Activated CD4-positive, alpha-beta T cell treated with anti-CD3 and anti-CD28 coated beads for 36 hours (primary cell): ENCODE data around the gene LMBRD1. TPM values are rescaled to one million over a fixed set of nuclear protein-coding genes. Genes with fewer than 3 reads are reported as not detected.
"Not testable (repeated sequence)": the region's sequence is repeated elsewhere in the genome, so short reads cannot be mapped to it uniquely, and the experiment has no call there.

Experiments
- ATAC-seq: fragments of 200-7000 bp; cut with Tn5 transposase; one replicate; pipeline ENCODE4 v1.10.0; 2021; ENCODE audit warnings: mild to moderate bottlenecking, moderate library complexity
- CTCF ChIA-PET: fragments of 350-600 bp; sonication (Branson Sonifier 250); formaldehyde crosslinking; loops from one replicate; lab custom pipeline; 2021; ENCODE audit warnings: antibody characterized with exemption; lab: Charles Lee
- POLR2A ChIA-PET: fragments of 350-600 bp; sonication (Branson Sonifier 250); formaldehyde crosslinking; loops from one replicate; lab custom pipeline; 2021; ENCODE audit warnings: antibody characterized with exemption, inconsistent platforms; lab: Charles Lee
- DNase-seq: peaks from one replicate; pipeline ENCODE4 v3.0.0-alpha.2; 2020
- H3K27ac Mint-ChIP-seq: one replicate; pipeline ENCODE4 v1.8.0; 2021; ENCODE audit warnings: mixed read lengths
- H3K27me3 Mint-ChIP-seq: one replicate; pipeline ENCODE4 v1.8.0; 2021; ENCODE audit warnings: mixed read lengths
- H3K36me3 Mint-ChIP-seq: one replicate; pipeline ENCODE4 v1.8.0; 2021; ENCODE audit warnings: low read depth, mixed read lengths
- H3K4me1 Mint-ChIP-seq: one replicate; pipeline ENCODE4 v1.8.0; 2021; ENCODE audit warnings: mixed read lengths
- H3K4me3 Mint-ChIP-seq: one replicate; pipeline ENCODE4 v1.8.0; 2021; ENCODE audit warnings: mild to moderate bottlenecking, moderate library complexity, mixed read lengths
- H3K9me3 Mint-ChIP-seq: one replicate; pipeline ENCODE4 v1.8.0; 2021; ENCODE audit warnings: low read depth, mixed read lengths
- intact Hi-C, 2 experiments: fragments of 100-400 bp; cut with DNase I in 1 of 2; cut with micrococcal nuclease in 1 of 2; formaldehyde crosslinking; loops; one replicate each; pipeline versions ENCODE4 v1.14.2 to v1.15.1; 2022 to 2024; cut with DNase I, micrococcal nuclease
- total RNA-seq, 2 experiments: library from RNA; stranded (reverse); gene quantifications; one replicate each; pipeline ENCODE4 v1.2.3, GENCODE V29; 2021

The LMBRD1 gene
- total RNA-seq, 2 experiments from 2014 or later, result 16.7 to 18.4 TPM

DNA sequence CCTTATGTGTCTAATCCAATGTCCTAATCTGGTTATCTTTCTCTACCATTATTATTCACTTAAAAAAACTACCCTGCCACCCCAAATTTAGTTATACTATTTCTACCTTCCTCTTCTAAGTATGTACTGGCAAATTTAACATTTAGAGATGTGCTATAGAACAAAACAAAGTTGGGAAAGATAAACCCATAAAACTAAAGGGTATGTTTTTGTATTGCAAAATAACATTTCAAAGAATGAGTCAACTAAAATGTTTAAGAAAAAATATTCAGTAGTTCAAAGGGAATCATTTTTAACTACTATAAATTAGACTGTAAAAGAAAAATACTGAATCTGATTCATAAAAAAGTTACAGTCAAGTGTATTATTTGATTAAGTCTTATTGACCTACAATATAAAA, 103.0 kb downstream of the LMBRD1 start:
- ChIA-PET CTCF (interaction anchor here (1.0 kb wide), 1 partner anchor 174 kb away, joined by 3 read pairs; no protein-coding TSS in a partner anchor), POLR2A (no interaction called here)
- Mint-ChIP-seq H3K27me3 (no peaks in the 10 kb centered on the region), H3K4me1 (peaks cover 10% of the 10 kb centered on the region), H3K36me3 (peaks cover 36% of the 10 kb centered on the region), H3K9me3 (no peaks in the 10 kb centered on the region), H3K4me3 (no peak overlapping the region), H3K27ac (no peak overlapping the region)
- no peak for DNase-seq
- intact Hi-C loops, result no loop called here
- no peak for ATAC-seq

DNA sequence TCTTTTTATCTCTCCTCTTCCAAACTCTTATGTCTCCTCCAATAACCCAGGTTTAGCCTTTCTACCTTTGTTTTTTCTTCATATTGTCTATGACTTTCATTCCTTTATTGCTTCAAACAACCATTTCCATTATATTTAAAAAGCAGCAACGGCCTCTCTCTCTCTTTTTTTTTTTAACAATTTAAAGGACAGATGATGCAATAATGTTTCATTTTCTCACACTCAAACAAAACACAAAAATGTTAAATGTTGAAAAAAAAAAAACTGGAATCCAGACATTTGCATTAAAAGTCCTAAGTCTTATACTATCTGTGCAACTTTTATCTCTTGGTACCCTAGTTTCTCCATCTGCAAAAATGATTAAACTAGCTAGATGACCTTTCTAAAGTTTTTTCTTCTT, 105.8 kb downstream of the LMBRD1 start:
- ChIA-PET CTCF (no interaction called here), POLR2A (no interaction called here)
- no peak overlapping the region for H3K27ac Mint-ChIP-seq
- intact Hi-C loops, result no loop called here
- H3K27me3 Mint-ChIP-seq, result no peaks in the 10 kb centered on the region
- H3K4me1 Mint-ChIP-seq, result peaks cover 4% of the 10 kb centered on the region
- no peak overlapping the region for H3K4me3 Mint-ChIP-seq
- no peak for DNase-seq
- peaks cover 23% of the 10 kb centered on the region for H3K36me3 Mint-ChIP-seq
- ATAC-seq, result no peak
- H3K9me3 Mint-ChIP-seq, result no peaks in the 10 kb centered on the region

DNA sequence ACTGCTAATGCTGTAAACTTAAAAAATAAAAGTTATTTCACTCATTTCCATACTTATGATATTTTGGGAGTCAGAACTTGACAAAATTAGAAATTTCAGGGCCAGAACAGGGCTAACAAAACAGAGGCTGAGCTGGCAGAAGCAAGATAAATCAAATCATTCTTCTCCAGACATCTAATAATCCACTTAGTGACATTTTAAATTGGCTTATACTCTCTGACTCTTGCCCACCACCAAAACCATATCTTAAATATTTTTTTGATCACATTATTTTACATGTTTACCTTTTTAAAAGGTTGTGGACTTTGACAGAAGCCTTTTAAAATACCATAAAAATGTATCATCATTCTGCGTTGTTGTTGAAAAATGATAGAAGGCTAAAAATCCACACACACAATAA, 116.5 kb downstream of the LMBRD1 start:
- peaks cover 16% of the 10 kb centered on the region for H3K36me3 Mint-ChIP-seq

DNA sequence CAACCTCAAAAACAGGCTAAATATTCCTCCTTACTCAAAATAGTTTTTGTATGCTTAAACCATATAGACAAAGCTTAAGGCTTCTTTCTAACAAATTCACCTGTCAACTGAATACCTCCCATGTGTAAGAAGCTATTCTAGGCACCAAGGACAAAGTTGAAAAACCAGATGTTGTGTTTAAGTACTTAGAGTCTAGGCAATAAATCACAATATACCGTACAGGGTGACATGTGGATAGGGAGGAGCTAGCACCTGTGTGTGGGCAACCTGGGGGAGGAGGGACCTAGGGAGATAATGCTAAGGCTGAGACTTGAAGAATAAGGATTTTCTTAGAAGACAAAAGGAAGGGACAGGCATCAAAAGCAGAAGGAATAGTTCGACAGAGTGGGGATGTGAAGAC, 123.5 kb downstream of the LMBRD1 start:
- ATAC-seq (no peak), DNase-seq (no peak)
- Mint-ChIP-seq H3K4me3 (no peak overlapping the region), H3K9me3 (no peaks in the 10 kb centered on the region), H3K4me1 (no peaks in the 10 kb centered on the region), H3K27ac (no peak overlapping the region), H3K27me3 (no peaks in the 10 kb centered on the region), H3K36me3 (peaks cover 24% of the 10 kb centered on the region)
- ChIA-PET POLR2A (no interaction called here), CTCF (interaction anchor here (1.7 kb wide), 1 partner anchor 10 kb away, joined by 7 read pairs; no protein-coding TSS in a partner anchor)
- intact Hi-C loops, result no loop called here

More for the DNA sequence above, 116.5 kb downstream of the LMBRD1 start:
- no peak overlapping the region for H3K27ac Mint-ChIP-seq
- intact Hi-C loops, result no loop called here
- no peak overlapping the region for H3K4me3 Mint-ChIP-seq
- POLR2A ChIA-PET, result no interaction called here
- CTCF ChIA-PET, result no interaction called here
- DNase-seq (no peak), ATAC-seq (no peak)
- peaks cover 8% of the 10 kb centered on the region for H3K4me1 Mint-ChIP-seq
- H3K27me3 Mint-ChIP-seq, result no peaks in the 10 kb centered on the region
- H3K9me3 Mint-ChIP-seq, result no peaks in the 10 kb centered on the region

DNA sequence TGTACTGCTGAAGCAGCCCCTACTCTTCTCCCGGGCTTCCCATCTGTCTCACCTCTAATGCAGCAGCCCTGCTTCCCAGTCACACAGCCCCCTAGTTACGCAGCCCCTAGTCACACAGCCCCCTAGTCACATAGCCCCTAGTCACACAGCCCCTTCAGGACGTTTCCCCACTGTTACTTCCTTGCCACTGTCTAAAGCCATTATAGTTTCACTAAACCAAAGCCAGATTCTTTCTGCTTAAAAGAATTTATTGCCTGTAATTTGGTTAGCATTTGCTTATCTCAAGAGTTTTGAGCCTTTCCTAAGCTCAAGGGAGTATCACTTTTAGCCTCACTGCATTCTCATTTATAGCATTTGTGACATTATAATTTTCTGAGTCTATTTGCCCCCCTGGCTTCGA, 127.9 kb downstream of the LMBRD1 start:
- H3K27ac Mint-ChIP-seq, result no peak overlapping the region

DNA sequence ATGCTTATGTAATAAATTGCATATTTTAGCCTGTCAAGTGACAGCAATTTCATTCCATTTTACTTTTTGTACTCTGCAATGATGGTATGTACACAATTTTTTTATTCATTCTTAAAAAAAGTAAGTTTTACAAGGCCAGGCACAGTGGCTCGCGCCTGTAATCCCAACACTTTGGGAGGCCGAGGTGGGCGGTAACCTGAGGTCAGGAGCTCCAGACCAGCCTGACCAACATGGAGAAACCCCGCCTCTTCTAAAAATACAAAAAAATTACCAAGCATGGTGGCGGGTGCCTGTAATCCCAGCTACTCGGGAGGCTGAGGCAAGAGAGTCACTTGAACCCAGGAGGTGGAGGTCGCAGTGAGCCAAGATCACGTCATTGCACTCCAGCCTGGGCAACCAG, 130.0 kb downstream of the LMBRD1 start:
- H3K4me3 Mint-ChIP-seq, POLR2A ChIA-PET, intact Hi-C loops, H3K9me3 Mint-ChIP-seq, H3K27me3 Mint-ChIP-seq, CTCF ChIA-PET, H3K4me1 Mint-ChIP-seq, H3K27ac Mint-ChIP-seq, DNase-seq, H3K36me3 Mint-ChIP-seq, ATAC-seq: not testable (repeated sequence)

More for the DNA sequence above, 127.9 kb downstream of the LMBRD1 start:
- POLR2A ChIA-PET, result no interaction called here
- DNase-seq (no peak), ATAC-seq (no peak)
- Mint-ChIP-seq H3K4me1 (peaks cover 2% of the 10 kb centered on the region), H3K4me3 (no peak overlapping the region), H3K9me3 (no peaks in the 10 kb centered on the region), H3K36me3 (peaks cover 7% of the 10 kb centered on the region), H3K27me3 (peaks cover 2% of the 10 kb centered on the region)
- CTCF ChIA-PET, result interaction anchor here (1.5 kb wide), 1 partner anchor 13 kb away, joined by 3 read pairs; no protein-coding TSS in a partner anchor
- intact Hi-C loops, result no loop called here

DNA sequence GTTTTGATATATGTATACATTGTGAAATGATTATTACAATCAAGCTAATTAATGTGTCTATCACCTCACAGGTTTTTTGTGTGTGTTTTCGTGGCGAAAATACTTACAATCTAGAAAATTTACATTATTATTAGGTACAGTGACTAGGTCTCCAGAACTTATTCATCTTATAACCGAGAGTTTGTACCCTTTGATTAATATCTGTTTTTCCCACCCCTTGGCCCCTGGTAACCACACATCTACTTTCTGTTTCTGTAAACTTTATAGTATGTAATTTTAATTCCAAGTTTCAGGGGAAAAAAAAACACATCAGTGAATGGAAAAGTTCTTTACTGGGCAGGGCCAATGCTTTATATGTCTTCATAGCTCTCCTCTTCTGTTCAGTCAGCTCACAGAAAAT, 131.4 kb downstream of the LMBRD1 start:
- H3K4me1 Mint-ChIP-seq, result peaks cover 2% of the 10 kb centered on the region
- H3K36me3 Mint-ChIP-seq, result no peaks in the 10 kb centered on the region
- no peak overlapping the region for H3K27ac Mint-ChIP-seq
- ATAC-seq, result no peak
- ChIA-PET CTCF (interaction anchor here (0.5 to 0.6 kb wide), 2 partner anchors 105 to 133 kb away, joined by 3 to 4 read pairs; no protein-coding TSS in a partner anchor), POLR2A (no interaction called here)
- DNase-seq, result no peak
- no peak overlapping the region for H3K4me3 Mint-ChIP-seq
- intact Hi-C loops, result no loop called here
- H3K9me3 Mint-ChIP-seq, result no peaks in the 10 kb centered on the region
- H3K27me3 Mint-ChIP-seq, result peaks cover 9% of the 10 kb centered on the region

DNA sequence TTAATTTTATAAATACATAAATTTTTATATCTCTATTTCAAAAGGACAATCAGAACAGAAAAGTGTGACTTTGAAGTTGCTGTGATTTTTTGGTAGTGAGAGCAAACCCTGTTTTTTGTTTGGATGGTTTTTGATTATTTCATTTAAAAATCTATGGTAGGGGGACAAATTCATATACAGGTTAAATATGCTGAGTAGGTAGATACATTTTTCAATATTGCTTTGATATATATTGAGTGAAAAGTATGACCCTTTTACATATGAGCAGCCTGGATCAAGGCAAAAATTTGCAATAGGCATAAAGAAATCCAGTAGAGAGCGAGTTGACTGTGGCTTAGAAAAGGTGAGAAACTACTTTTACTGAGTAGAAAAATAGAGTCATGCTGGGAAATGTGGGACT, 132.3 kb downstream of the LMBRD1 start:
- Mint-ChIP-seq H3K36me3 (no peaks in the 10 kb centered on the region), H3K27me3 (peaks cover 11% of the 10 kb centered on the region), H3K9me3 (no peaks in the 10 kb centered on the region), H3K27ac (no peak overlapping the region), H3K4me1 (peaks cover 2% of the 10 kb centered on the region), H3K4me3 (no peak overlapping the region)
- ATAC-seq (no peak), DNase-seq (no peak)
- CTCF ChIA-PET, result no interaction called here
- POLR2A ChIA-PET, result no interaction called here
- intact Hi-C loops, result no loop called here

- ATAC-seq, result no peak
- Mint-ChIP-seq H3K4me1 (peaks cover 2% of the 10 kb centered on the region), H3K27me3 (peaks cover 15% of the 10 kb centered on the region), H3K36me3 (no peaks in the 10 kb centered on the region), H3K4me3 (no peak overlapping the region), H3K9me3 (peaks cover 5% of the 10 kb centered on the region), H3K27ac (no peak overlapping the region)
- ChIA-PET POLR2A (no interaction called here), CTCF (no interaction called here)
- DNase-seq, result no peak
- intact Hi-C loops, result no loop called here
These were observed 133.6 kb downstream of the LMBRD1 start for GRCh38 chr6:69663215-69663614.

- intact Hi-C loops, result no loop called here
- Mint-ChIP-seq H3K36me3 (no peaks in the 10 kb centered on the region), H3K27ac (no peak overlapping the region), H3K27me3 (peaks cover 5% of the 10 kb centered on the region), H3K9me3 (no peaks in the 10 kb centered on the region), H3K4me1 (no peaks in the 10 kb centered on the region), H3K4me3 (no peak overlapping the region)
- POLR2A ChIA-PET, result no interaction called here
- DNase-seq (no peak), ATAC-seq (no peak)
- CTCF ChIA-PET, result no interaction called here
These were observed 146.1 kb downstream of the LMBRD1 start for GRCh38 chr6:69650703-69651102.

DNA sequence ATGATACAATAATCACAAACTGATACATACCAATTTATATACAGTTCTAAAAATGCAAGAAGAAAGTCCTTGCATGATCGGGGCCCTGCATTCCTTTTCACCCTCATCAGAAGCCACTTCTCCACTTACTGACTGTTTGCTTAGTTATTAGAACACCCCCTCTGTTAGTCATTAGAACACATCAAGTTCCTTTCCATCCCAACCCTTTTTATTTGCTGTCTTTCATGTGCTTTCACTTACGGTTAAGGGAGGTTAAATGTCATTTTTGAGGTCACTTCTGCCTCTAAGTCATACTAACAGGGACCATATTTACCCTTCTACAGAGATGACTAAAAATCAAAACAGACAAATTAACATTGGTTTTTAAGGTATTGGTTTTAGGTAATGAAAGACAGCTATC, 149.1 kb downstream of the LMBRD1 start:
- ChIA-PET CTCF (no interaction called here), POLR2A (no interaction called here)
- DNase-seq (no peak), ATAC-seq (no peak)
- H3K4me3 Mint-ChIP-seq, result no peak overlapping the region
- H3K36me3 Mint-ChIP-seq, result no peaks in the 10 kb centered on the region
- H3K27me3 Mint-ChIP-seq, result peaks cover 7% of the 10 kb centered on the region
- no peaks in the 10 kb centered on the region for H3K9me3 Mint-ChIP-seq
- H3K27ac Mint-ChIP-seq, result no peak overlapping the region
- no peaks in the 10 kb centered on the region for H3K4me1 Mint-ChIP-seq
- intact Hi-C loops, result no loop called here

- ChIA-PET POLR2A (no interaction called here), CTCF (no interaction called here)
- intact Hi-C loops, result no loop called here
- H3K9me3 Mint-ChIP-seq, result no peaks in the 10 kb centered on the region
- ATAC-seq (no peak), DNase-seq (no peak)
- no peaks in the 10 kb centered on the region for H3K4me1 Mint-ChIP-seq
- H3K27me3 Mint-ChIP-seq, result peaks cover 12% of the 10 kb centered on the region
- no peak overlapping the region for H3K4me3 Mint-ChIP-seq
- no peaks in the 10 kb centered on the region for H3K36me3 Mint-ChIP-seq
- no peak overlapping the region for H3K27ac Mint-ChIP-seq
These were observed 153.1 kb downstream of the LMBRD1 start for GRCh38 chr6:69643688-69644087.

- H3K4me3 Mint-ChIP-seq, result no peak overlapping the region
- peaks cover 7% of the 10 kb centered on the region for H3K4me1 Mint-ChIP-seq
- H3K27me3 Mint-ChIP-seq, result peaks cover 2% of the 10 kb centered on the region
- no peaks in the 10 kb centered on the region for H3K36me3 Mint-ChIP-seq
- ChIA-PET POLR2A (no interaction called here), CTCF (no interaction called here)
- intact Hi-C loops, result no loop called here
- no peaks in the 10 kb centered on the region for H3K9me3 Mint-ChIP-seq
- no peak for ATAC-seq
- no peak for DNase-seq
- H3K27ac Mint-ChIP-seq, result no peak overlapping the region
These were observed 163.9 kb downstream of the LMBRD1 start for GRCh38 chr6:69632932-69633331.
